ENCODE results near the gene UTP15. TPM values are rescaled to one million over a fixed set of nuclear protein-coding genes. Genes with fewer than 3 reads are reported as not detected.

UTP15 gene
- total and polyA plus RNA-seq, 8 donors, result 1.9 to 8.2 (median 5.3) TPM

GRCh38 chr5:73525606-73526203 is 39.8 kb upstream of the UTP15 start:
- FAIRE-seq (no peak), DNase-seq (no peak), ATAC-seq (no peak)
- Histone ChIP-seq H3K36me3 (no peaks in the 10 kb centered on the region), H3K27ac (no peak overlapping the region), H3K27me3 (no peaks in the 10 kb centered on the region), H3K4me3 (no peak overlapping the region), H3K9me3 (no peaks in the 10 kb centered on the region), H3K4me1 (no peaks in the 10 kb centered on the region)
- TF ChIP-seq, protein P1, sequence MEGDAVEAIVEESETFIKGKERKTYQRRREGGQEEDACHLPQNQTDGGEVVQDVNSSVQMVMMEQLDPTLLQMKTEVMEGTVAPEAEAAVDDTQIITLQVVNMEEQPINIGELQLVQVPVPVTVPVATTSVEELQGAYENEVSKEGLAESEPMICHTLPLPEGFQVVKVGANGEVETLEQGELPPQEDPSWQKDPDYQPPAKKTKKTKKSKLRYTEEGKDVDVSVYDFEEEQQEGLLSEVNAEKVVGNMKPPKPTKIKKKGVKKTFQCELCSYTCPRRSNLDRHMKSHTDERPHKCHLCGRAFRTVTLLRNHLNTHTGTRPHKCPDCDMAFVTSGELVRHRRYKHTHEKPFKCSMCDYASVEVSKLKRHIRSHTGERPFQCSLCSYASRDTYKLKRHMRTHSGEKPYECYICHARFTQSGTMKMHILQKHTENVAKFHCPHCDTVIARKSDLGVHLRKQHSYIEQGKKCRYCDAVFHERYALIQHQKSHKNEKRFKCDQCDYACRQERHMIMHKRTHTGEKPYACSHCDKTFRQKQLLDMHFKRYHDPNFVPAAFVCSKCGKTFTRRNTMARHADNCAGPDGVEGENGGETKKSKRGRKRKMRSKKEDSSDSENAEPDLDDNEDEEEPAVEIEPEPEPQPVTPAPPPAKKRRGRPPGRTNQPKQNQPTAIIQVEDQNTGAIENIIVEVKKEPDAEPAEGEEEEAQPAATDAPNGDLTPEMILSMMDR (IDR thresholded peaks at IDR 0.05), result no peak
- WGBS, 2 donors, result 57 to 71% methylated on average over 3 of the region's 3 CpGs
- intact Hi-C loops (cut with DNase I), result no loop called here

GRCh38 chr5:73528248-73528647 is 37.3 kb upstream of the UTP15 start:
- ATAC-seq (no peak), DNase-seq (no peak), FAIRE-seq (no peak)
- Histone ChIP-seq H3K27ac (no peak overlapping the region), H3K36me3 (no peaks in the 10 kb centered on the region), H3K27me3 (no peaks in the 10 kb centered on the region), H3K4me1 (no peaks in the 10 kb centered on the region), H3K4me3 (no peak overlapping the region), H3K9me3 (no peaks in the 10 kb centered on the region)
- intact Hi-C loops (cut with DNase I), result no loop called here
- WGBS, 2 donors, result 76 to 78% methylated on average over 3 of the region's 3 CpGs
- TF ChIP-seq, protein P1 (IDR thresholded peaks at IDR 0.05), result no peak

DNA sequence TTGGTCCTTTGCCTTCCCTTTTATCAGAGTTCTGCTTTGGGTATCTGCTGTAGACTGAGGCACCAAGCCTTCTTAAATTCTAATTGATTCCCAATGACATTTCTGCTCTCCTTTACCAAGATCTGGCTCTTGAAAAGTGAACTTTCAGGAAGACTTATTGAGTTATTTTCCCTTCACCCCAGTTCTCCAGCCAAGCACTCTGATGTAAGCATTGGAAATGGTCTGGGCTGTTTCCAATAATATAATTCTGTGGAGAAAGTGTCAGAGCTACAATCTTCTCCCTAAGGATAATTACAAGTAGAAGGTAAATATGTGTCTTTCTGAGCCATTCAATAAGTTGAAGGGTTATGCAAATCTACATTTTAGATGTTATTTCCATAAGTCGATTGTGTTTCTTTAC is 36.5 kb upstream of the UTP15 start:
- Histone ChIP-seq H3K9me3 (no peaks in the 10 kb centered on the region), H3K4me3 (no peak overlapping the region), H3K27ac (no peak overlapping the region), H3K27me3 (no peaks in the 10 kb centered on the region), H3K36me3 (no peaks in the 10 kb centered on the region), H3K4me1 (no peaks in the 10 kb centered on the region)
- DNase-seq (no peak), ATAC-seq (no peak), FAIRE-seq (no peak)
- intact Hi-C loops (cut with DNase I), result no loop called here
- TF ChIP-seq, protein P1 (IDR thresholded peaks at IDR 0.05), result no peak
- 54 to 76% methylated on average over 1 of the region's 1 CpG for WGBS, 2 donors

DNA sequence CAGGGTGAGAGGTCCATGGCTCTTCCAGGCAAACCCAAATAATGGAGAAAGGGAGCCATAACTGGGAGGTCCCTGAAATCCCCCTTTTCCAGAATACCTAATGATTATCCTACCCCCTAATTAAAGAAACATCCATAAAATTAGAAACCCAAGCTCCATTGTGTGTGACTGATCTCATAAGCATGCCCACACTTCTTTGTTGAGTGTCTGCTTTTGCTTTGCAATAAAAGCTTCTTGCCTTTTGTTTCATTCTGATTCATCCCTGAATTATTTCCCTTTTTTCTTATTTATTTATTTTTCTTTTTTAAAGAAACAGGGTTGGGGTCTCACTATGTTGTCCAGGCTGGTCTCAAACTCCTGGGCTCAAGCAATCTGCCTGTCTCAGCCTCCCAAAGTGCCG is 34.2 kb upstream of the UTP15 start:
- H3K27me3 ChIP-seq, result no peaks in the 10 kb centered on the region
- WGBS, 2 donors, result 35 to 48% methylated on average over 1 of the region's 1 CpG
- no peaks in the 10 kb centered on the region for H3K4me1 ChIP-seq
- ATAC-seq (no peak), DNase-seq (no peak), FAIRE-seq (no peak)
- H3K4me3 ChIP-seq, result no peak overlapping the region
- intact Hi-C loops (cut with DNase I), result no loop called here
- no peak overlapping the region for H3K27ac ChIP-seq
- no peaks in the 10 kb centered on the region for H3K36me3 ChIP-seq
- no peaks in the 10 kb centered on the region for H3K9me3 ChIP-seq
- TF ChIP-seq, protein P1 (IDR thresholded peaks at IDR 0.05), result no peak

DNA sequence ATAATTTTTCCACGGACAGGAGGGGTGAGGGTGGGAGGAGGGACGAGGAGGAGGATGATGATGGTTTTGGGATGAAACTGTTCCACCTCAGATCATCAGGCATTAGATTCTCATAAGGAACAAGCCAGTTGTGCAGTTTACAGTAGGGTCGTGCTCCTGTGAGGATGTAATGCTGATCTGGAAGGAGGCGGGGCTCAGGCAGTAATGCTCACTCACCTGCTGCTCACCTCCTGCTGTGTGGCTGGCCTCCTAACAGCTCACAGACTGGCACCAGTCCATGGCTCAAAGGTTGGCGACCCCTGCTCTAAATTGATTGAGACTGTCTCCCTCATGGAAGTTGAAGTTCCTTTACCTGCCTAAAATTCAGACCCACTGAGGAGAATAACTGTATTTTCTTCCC is 33.3 kb upstream of the UTP15 start:
- Histone ChIP-seq H3K4me1 (no peaks in the 10 kb centered on the region), H3K36me3 (no peaks in the 10 kb centered on the region), H3K4me3 (no peak overlapping the region), H3K27ac (no peak overlapping the region), H3K9me3 (no peaks in the 10 kb centered on the region), H3K27me3 (no peaks in the 10 kb centered on the region)
- FAIRE-seq, result no peak
- intact Hi-C loops (cut with DNase I), result no loop called here
- TF ChIP-seq, protein P1 (IDR thresholded peaks at IDR 0.05), result no peak
- 57 to 70% methylated on average over 5 of the region's 5 CpGs for WGBS, 2 donors
- no peak for ATAC-seq
- no peak for DNase-seq

Data from pancreas (tissue), 10 donors.